OCI-M2 (cell line): ENCODE data around the gene ABCC10.

Source experiments
- DNase-seq: peaks from one replicate; lab custom pipeline; 2025; ENCODE audit not compliant: unreplicated experiment; lab: John Stamatoyannopoulos, UW

Gene ABCC10

DNA sequence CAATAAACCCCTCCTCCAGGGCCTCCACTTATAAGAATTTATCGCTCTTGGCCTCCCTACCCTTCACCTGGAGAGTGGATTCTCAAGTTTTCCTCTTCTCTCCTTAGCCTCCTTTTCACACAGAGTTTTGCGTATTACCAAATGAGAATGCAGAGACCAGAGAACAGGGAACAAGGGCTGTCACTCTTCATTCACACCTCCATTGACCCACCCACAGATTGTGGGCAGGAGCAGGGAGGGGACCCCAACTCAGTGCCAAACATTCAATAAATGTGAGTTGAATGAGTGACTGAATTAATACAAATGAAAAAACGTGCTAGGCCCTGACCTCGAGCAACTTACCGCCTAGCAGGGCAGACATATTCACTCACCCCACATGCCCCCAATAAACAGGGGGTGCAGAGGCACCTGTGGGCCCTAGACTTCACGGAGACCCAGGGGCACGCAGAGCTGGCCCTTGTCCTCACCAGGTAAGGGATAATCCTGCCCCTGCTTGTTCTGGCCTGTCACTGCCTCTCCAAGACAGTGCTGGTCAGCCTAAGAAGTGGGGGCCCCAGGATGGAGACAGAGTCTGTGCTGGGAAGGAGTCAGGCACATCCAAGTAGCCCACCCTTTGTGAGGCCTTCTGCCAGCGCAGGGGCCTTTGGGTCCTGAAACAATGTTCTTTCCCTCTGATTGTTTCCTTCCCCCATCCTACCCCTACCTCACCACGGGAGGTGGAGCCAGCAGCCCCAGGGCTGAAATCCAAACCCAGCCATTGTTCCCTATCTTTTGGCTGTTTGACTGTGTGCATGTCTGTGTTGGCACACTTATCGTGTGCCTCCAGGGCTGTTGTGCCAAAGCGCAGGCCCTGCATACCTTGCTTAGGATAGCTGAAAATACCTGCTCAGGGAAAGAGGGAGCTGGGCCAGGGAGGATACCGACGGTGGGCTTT lies 41.7 kb downstream of the ABCC10 start:
- no peak for DNase-seq

DNA sequence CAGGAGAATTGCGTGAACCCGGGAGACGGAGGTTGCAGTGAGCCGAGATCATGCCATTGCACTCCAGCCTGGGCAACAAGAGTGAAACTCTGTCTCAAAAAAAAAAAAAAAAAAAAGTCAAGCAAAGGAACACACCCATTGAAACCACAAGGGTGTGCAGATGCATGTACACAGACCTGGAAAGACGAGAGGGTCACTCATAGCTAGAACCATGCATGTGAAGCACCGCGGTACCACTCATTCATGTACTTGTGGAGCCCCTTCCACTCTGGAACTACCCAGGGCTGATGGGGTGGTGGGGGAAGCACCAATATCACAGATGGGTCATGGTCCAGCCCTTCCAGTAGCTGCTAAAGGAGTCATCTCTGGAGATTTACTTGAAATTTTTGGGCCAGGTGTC lies 42.6 kb downstream of the ABCC10 start:
- no peak for DNase-seq

DNA sequence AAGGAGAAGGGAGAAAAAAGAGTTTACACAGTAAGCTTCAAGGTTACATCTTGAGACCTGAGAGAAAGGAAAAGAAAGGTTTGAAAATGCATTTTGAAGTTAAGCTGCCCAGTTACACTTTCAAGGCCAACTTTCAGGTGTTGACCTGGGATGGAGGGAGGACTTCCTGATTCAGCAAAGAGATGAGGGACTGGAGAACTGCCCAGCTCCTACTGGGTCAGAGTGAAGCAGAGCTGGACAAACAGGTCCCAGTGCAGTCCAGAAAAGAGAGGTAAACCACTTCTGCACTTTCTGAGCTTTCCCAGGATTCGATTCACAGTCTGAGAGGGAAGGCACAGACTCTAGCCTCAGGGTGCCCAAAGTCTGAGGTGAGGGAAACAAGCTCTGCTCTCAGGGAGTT lies 44.1 kb downstream of the ABCC10 start:
- DNase-seq, result no peak

DNA sequence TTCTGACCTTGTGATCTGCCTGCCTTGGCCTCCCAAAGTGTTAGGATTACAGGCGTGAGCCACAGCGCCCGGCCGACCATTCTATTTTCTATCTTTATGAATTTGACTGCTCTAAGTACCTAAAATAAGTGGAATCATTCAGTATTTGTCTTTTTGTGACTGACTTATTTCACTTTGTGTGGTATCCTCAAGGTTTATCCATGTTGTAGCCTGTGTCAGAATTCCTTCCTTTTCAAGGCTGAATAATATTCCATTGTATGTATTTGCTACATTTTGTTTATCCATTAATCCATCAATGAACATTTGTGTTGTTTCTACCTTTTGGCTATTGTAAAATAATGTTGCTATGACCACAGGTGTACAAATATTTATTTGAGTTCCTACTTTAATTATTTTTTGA lies 45.2 kb downstream of the ABCC10 start:
- DNase-seq, result no peak

DNA sequence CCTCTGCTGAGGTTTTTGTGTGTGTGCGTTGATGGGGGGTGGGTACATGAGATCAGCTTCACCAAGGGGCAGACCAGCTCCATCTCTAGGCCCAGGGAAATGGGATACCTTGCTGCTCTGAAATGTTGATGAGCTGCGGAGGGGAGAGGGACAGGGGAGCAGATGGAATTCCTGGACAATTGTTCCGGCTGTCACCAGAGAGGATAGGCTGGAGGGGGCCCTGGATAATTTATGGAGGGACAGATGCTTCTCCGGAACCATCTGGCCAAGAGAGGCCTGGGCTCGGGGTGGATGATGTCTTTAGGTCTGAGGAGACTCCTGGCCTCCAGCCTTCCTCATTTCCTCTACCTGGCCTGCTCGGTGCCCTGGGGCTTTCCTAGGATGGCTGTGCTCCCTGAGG lies 48.2 kb downstream of the ABCC10 start:
- DNase-seq, result no peak

DNA sequence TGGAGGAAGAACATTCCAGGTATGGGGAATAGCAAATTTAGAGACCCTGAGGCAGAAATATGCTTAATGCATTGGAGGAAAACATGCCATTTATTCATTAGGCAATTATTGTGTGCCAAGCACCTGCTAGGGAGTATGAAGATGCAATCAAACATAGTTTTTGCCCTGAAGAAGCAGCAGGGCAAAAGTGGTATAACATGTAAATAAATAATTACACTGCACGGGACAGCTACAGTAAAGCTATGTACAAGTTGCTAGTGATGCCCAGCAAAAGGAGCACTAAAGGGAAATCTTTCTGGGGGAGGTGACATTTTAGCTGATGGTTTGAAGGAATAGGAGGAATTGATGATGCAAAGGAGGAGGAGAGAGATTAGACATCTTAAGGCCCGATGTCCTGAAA lies 49.4 kb downstream of the ABCC10 start:
- DNase-seq, result no peak

DNA sequence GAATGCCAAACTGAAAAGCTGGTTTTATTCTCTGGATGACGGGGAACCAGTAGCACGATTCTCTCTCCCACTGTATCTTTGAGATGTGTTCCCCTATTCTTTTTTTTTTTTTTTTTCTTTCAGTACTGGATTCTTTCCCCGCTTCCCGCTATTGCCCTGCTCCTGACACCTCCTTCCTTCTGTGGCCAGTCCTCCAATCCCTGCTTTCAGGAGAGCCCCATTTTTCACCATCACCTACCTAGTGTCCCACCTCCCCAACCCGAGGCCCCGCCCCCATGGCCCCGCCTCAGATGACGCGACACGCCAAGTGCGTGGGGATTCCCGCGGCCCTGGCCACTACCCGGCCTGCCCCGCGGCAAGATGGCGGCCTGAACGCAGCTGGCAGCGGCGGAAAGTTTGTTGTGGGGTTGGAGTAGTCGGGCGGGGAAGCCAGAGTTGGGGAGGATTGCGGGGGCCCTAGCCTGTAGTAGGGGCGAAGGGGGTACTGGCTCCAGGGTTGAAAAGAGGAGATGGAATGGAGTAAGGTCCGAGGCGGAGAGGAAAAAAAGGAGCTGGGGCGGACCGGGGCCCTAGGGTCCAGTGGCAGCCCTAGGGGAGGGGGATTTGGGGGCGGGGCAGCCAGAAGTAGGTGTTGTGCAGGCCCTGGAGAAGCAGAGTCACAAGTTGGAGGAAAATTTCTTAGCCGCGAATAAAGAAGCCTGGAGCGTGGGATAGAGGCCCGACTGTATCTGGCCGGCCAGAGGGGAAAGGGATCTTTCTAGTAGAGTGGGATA lies 50.1 kb downstream of the ABCC10 start, which contains the start of gene TJAP1:
Gene TJAP1 (plus strand): TSS at position 336 of the 773 bp plus-strand sequence. CDS start 21,432 bp downstream, outside the sequence.
- peak; percentile 39 for DNase-seq

DNA sequence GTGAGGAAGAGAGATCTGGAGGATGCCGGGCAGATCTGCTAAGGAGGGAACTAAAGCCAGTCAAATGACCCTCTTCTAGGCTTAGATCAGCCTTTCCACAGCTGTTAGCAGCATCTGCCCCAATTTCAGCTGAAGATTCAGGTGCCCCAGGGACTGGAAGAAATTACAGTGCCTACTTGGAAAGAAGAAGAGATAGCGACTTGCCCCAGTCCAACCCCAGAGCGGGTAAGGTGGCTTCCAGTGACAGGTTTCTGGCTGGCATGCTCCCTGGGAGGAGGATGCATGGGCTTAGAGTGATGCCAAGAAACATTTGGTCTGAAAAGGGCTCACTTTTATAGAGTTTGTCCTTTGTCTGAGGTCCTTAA lies 50.6 kb downstream of the ABCC10 start:
- DNase-seq, result no peak

DNA sequence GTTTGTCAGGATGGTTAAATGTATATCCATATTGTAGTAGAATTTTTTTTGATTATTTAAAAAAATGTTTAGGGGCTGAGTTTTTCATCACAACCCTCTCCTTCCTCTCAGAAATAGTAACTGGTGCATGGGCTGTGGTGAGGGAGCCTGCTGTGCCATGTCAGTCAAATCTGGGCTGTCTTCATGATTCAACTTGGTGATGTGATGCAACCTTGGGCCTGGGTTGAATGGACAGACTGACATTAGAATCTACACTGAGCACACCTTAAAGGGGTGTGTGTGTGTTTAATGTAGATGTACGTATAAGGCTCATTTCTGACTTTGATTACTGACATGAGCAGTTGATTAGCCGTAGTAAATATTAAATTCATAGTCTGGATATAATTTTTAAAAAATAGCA lies 53.7 kb downstream of the ABCC10 start:
- no peak for DNase-seq

DNA sequence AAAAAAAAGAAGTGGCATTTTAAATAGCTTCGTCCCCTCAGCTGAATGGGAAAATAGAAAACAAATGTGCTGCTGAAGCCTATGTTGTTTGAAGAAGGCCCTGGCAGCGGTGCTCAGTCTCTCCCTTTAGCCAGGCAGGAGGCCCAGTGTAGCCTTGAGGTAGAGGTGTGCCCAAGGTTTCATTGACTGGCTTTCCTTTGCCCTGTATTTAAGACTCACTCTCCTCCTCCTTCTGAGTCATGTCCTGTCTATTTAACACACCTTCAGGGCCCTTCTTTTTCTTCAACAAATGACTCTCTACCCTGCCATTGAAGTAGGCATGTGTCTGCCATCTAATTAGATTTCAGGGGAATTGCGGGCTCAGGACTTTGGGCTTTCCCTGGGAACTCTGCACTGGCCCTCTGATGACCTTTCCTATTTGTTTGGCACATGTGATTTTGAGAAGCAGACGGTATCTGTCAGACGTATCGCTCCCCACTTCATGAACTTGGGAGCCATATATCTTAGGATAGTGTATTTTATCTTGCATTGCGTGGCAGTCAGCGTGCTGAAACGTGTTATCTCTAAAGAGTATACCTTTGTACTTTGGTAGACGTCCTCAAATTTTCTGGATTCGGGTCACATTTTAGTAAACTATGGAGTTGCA lies 54.4 kb downstream of the ABCC10 start:
- no peak for DNase-seq

DNA sequence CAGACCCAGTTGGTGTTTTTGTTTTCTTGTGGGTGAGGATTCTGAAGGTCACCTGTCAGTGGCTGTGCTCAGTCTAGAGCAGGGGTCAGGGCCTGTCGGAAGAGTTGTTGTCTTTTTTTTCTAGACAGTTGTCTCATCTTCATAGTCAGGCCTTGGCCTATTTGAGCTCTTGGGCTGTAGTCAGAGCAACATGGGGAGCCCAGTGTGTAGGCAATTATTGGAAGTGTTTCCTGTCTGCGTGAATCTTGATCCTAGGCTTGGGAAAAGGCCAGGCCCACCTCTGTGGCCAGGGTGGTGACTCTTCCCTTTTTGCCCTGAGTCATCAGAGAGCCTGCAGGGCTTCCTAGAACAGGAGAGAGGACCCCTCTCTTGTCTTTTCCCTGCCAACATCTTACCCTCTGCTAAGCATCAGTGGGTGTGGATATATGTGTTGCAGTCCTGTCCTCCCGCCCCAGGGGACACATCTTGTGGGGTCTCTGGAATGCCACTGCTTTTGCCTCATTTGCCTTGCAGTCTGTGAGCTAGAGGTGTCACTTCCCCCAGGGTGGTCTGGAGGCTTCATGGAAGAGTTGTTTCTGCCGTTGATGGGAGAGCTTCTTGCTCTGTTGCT lies 61.4 kb downstream of the ABCC10 start:
- DNase-seq, result no peak

DNA sequence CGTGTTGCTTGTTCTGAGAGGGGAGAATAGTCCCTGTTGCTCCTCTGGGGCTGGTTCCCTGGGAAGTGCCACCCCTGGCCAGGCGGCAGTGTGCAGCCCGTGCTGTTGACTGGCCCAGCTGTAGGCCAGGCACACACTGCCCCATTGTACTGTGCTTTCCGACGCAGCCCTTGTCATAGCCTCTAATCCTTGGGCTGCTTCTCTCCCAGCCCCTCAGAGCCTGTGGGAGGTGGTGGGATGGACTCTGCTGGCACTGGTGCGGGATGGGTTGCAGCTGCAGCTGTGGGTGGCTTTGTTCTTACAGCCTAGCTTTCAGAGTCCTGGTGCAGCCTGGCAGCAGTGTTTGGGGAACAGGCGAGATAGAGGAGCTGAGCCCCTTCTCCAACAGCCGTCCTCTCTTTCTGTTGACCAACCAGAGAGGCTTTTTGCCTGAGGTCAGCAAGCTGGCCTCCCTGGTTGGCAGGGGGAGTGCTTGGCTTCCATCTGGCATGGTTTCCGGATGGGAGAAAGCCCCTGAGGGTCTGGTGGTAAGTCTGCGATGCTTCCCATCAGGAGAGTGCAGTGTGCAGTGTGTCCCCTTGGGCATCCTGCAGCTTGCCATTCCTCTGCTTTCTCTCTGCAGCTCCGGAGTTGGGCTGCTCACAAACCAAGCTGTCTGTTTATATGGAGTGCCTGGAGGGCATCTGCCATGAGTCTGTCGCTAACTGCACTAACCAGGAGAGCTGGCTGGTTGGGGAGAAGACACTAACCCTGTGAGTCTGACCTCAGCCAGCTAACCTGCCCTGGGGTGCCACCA lies 62.1 kb downstream of the ABCC10 start:
- DNase-seq, result no peak

DNA sequence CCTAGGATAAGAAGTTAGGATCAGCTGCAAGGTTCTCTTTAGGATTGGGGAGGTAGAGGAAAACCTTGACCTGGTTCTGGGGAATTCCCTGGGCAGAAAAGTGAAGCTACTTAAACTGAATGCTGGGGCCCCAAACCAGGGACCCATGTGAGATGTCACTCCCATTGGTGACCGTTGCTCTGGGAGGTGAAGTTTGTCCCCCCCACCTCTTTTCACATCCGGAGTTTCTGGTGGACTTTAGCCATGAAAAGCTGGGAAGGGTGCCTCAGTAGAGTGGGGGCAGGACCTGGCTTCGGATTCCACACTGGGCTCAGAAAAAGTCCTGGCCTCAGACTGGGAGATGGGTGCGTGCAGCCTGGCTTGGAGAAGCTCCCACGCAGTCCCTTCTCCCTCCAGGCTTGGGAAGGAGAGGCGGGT lies 63.2 kb downstream of the ABCC10 start:
- DNase-seq, result no peak

DNA sequence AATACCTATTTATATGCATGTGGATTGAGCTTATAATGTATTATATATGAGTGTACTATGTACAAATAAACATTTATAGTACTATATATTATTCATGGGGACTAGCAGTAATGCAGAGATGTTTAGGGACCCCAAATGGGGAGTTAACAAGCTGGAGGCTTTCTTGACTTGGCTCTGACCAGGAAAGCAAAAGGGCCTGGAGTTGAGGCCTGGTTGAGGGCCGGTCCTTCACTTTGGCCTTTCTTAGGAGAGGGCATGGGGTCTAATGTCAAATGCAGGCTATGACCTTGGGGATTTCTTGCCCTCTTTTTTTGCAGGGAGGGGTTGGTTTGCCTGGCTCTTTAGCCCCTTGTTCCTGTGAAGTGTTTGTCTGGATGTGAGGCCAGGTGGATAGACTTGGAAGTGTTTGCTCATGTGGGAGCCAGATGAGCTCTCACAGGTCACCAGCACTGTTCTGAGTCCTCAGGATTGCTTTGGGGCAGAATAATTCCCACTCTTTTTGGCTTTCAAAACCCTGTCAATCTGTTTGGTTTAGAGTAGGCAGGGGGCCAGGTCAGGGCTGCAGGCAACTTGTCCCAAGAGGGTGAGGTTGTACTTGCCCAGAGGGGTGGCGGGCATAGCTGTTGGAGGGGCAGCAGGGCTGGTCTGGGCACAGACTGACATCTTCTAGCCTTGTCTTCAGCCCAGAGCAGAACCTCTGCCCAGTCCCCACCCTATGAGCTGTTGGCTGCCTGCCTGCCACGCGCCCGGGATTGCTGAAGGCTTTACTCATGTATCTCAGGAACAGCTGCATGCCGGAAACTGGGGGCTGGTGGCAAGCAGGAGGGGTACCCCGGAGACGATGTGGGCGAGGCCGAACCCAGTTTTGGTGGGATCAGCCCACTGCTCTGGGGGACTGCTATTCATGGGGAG lies 64.7 kb downstream of the ABCC10 start:
- no peak for DNase-seq

DNA sequence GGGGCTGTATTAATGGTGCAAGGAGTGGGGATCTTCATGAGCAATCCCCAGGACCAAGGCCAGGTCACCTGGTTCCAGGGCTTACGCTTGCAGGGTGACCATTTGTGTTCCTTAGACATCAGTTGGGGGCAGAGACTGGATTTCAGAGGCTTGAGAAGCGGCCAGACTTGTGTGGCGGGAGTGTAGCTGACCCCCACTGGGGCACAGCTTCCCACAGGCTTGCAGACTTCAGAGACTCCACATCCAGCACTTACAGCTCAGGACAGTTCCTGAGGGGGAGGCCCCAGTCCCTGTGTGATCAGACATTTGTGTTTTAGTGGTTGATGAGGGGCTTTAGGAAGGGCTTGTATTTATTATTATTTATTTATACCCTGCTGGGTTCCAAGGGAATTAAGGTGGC lies 65.3 kb downstream of the ABCC10 start:
- no peak for DNase-seq

DNA sequence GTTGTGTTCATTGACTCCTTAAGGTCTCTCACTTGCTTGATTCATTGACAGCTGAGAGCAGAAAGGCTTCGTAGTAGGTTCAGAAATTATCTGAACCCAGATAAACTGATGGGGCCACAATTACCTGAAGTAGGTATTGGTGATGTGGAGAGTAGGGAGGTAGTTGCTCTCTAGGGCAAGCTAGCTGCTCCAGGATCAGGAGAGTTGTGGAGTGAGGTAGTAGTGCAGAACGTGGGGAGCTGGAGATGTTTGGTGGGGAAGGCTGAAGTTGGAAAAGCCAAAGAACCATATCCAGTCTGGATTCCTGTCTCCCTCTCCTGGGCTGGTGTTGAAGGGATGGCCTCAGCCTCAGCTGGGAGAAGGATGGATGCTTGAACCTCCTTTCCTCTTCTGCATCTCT lies 65.9 kb downstream of the ABCC10 start:
- no peak for DNase-seq

DNA sequence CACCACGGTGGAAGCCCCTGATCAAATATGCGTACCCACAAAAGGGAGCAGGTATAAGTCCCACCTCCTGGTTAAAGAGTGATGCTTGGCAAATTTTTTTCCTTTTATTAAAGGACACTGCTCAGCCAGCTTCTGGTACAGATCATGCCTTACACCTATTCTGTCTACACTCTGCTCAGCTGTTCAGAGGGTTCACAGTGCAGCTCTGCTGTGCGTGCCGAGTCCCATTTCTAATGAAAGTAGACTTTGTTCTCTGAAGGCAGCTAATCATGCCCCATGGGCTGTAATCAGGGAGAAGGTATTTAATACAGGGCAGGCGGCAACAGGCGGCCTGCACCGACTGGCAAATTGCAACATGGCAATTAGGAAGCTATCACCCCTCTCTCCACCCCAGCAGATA lies 66.5 kb downstream of the ABCC10 start:
- DNase-seq, result no peak

DNA sequence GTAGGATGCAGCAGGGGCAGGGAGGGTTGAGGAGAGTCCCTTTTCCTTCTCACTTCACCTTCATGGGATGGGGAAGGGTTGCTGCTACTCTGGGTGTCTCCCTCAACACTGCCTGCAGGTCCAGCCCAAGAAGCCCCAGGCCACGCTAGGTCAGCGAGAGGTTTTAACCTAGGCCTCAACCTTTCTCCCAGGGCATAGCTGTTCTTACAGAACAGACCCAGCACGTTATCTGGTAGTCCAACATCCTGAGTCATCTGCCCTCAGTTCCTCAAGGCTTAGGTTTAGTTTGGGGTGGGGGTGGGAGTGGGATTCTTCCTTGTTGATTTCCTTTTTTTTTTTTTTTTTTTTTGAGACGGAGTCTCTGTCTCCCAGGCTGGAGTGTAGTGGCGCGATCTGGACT lies 67.0 kb downstream of the ABCC10 start:
- no peak for DNase-seq

DNA sequence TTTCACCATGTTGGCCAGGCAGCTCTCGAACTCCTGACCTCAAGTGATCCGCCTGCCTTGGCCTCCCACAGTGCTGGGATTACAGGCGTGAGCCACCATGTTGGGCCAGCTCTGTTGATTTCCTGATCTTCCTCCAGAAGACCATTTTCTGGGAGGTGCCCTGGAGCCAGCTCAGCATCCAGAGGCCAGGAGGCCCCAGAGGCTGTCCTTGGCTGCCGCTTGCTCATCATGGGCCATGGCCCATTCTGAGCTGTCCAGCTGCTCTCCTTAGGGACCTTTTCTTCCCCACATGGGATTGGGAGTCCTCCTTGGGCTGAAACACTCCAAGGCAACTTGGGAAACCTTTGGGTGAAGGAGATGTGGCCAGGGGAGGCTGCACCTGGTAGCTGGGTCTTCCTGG lies 67.4 kb downstream of the ABCC10 start:
- DNase-seq, result no peak
